T-helper 1 cell treated with Interleukin-12 subunit alpha and Interleukin-12 subunit beta and Interleukin-4 antibody, amounts not matched to agents 30 ng/mL and 1 ng/mL, for 36 hours (primary cell): ENCODE measurements around the gene TXNDC15. TPM values are rescaled to one million over a fixed set of nuclear protein-coding genes. Genes with fewer than 3 reads are reported as not detected.
"Not testable (repeated sequence)": the region's sequence is repeated elsewhere in the genome, so short reads cannot be mapped to it uniquely, and the experiment has no call there.

Experiments
- intact Hi-C: fragments of 100-400 bp; cut with micrococcal nuclease; formaldehyde crosslinking; loops from one replicate; pipeline ENCODE4 v1.15.1; 2024
- total RNA-seq: library from RNA; stranded (reverse); gene quantifications from 2 replicates; pipeline ENCODE4 v1.2.3, GENCODE V29; 2022

TXNDC15 gene
- total RNA-seq, 1 donor from 2014 or later = 80.5 TPM

GRCh38 chr5:134874831-134875655, 872 bp downstream of the TXNDC15 start:
- intact Hi-C loops = loop anchor here (1.0 to 10.0 kb wide), 9 partner anchors 16 to 650 kb away; partner anchors contain the start of genes CAMLG, CDKL3, DDX46 and JADE2

DNA sequence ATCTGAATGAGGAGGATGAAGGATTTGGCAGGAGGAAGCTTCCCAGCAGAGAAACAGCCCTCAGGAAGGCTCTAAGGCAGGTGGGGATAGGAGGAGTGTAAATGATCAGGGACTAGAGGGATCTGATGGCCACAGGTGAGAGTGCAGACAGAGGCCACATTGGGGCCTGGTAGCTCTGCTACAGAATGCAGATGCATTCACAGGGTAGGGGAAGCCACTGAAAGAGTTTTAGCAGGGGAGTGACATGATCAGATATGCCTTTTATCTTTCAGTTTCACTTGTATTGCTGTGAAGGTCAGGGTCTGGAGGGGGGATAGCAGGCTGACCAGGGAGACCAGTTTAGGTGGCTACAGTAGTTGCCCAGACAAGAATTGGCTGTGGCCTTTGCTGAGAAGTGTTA, 3.0 kb downstream of the TXNDC15 start:
- intact Hi-C loops = loop anchor here (10.0 kb wide), 2 partner anchors 352 to 652 kb away; partner anchors contain the start of genes JADE2 and PPP2CA

DNA sequence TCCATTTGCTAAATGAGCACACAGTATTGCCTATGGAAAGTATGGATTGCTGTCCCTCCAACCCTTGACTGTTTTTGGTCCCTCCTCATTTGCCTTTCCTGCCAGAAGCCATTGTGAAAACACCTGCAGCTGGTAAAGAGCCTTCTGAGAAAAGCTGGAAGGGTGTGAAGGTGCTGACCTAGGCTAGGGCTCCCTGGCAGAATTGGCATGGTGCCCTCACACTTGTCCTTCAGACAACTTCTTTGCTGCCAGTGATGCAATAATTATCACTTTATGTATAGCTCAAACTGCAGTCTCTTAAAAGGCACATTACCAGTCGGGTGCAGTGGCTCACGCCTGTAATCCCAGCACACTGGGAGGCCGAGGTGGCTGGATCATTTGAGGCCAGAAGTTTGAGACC, 4.2 kb downstream of the TXNDC15 start:
- intact Hi-C loops = loop anchor here (10.0 kb wide), 2 partner anchors 354 to 654 kb away; partner anchors contain the start of genes JADE2 and PPP2CA

- intact Hi-C loops = loop anchor here (10.0 kb wide), 2 partner anchors 355 to 655 kb away; partner anchors contain the start of genes JADE2 and PPP2CA
Observed at GRCh38 chr5:134879456-134879855, 5.3 kb downstream of the TXNDC15 start.

- intact Hi-C loops = not testable (repeated sequence)
Observed at GRCh38 chr5:134880937-134881336, 6.8 kb downstream of the TXNDC15 start.

DNA sequence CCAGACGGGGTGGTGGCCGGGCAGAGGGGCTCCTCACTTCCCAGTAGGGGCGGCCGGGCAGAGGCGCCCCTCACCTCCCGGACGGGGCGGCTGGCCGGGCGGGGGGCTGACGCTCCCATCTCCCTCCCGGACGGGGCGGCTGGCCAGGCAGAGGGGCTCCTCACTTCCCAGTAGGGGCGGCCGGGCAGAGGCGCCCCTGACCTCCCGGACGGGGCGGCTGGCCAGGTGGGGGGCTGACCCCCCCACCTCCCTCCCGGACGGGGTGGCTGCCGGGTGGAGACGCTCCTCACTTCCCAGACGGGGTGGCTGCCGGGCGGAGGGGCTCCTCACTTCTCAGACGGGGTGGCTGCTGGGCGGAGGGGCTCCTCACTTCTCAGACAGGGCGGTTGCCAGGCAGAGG, 7.5 kb downstream of the TXNDC15 start:
- intact Hi-C loops = not testable (repeated sequence)

DNA sequence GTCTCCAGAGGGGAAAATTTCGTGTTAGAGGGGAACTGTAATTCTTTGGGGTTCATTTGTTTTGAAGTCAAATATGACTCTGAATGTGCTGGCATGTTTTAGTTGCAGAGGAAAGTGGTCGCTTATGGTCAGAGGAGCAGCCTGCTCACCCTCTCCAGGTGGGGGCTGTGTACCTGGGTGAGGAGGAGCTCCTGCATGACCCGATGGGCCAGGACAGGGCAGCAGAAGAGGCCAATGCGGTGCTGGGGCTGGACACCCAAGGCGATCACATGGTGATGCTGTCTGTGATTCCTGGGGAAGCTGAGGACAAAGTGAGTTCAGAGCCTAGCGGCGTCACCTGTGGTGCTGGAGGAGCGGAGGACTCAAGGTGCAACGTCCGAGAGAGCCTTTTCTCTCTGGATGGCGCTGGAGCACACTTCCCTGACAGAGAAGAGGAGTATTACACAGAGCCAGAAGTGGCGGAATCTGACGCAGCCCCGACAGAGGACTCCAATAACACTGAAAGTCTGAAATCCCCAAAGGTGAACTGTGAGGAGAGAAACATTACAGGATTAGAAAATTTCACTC, 13.5 kb downstream of the TXNDC15 start:
- intact Hi-C loops = no loop called here

DNA sequence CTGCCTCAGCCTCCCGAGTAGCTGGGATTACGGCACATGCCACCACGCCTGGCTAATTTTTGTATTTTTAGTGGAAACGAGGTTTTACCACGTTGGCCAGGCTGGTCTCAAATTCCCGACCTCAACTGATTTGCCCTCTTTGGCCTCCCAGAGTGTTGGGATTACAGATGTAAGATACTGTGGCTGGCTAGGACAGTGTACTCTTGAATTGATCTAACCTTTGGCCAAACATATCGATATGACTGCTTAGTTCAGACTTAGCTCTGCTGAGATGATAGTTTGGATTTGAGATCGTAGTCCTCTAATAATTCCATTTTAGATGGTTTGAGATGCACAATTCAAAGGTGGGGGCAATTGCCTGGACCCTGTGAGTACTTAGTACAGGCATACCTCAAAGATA, 15.2 kb downstream of the TXNDC15 start:
- intact Hi-C loops = no loop called here

- intact Hi-C loops = no loop called here
Observed at GRCh38 chr5:134891473-134891872, 17.3 kb downstream of the TXNDC15 start.

- intact Hi-C loops = no loop called here
Observed at GRCh38 chr5:134892282-134892681, 18.1 kb downstream of the TXNDC15 start.

GRCh38 chr5:134892926-134893325, 18.8 kb downstream of the TXNDC15 start:
- intact Hi-C loops = no loop called here

GRCh38 chr5:134893748-134894505, 19.8 kb downstream of the TXNDC15 start:
- intact Hi-C loops = no loop called here

- intact Hi-C loops = no loop called here
Observed at GRCh38 chr5:134902071-134902801, 28.1 kb downstream of the TXNDC15 start.

DNA sequence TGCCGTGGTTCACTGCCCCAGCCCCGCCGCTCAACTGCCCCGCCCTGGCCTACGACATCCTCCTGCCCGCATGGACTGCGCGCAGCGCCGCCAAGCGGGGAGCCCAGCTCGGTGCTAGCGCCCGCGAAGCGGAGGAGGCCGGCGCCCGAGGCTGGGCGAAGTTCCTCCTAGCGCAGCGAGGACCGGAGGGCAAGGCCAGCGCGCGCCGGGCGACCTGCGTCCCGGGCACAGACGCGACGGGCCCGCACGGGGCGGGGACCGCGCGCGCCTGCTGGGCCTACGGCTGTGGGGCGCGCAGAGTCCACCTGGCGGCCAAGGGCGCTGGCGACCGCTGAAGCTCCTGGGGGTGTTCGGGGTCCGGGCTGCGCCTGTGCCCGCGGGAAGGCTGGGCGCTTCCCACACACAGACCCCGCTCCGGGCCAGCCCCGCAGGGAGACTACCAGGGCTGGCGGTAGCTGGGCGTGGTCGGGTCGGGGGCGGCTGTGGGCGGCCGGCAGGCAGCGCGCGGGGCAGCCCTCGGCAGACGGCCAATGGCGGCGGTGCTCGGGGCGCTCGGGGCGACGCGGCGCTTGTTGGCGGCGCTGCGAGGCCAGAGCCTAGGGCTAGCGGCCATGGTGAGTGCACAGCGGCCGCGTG, 30.6 kb downstream of the TXNDC15 start, which contains the start of gene PCBD2:
PCBD2 (plus strand) TSS at position 522 of the 636 bp plus-strand sequence; CDS start at position 531, 9 bp downstream.
- intact Hi-C loops = loop anchor here (1.0 to 2.0 kb wide), 16 partner anchors 16 to 728 kb away; partner anchors contain the start of genes C5orf24, CAMLG, DDX46 and JADE2

GRCh38 chr5:134905246-134905996, 31.2 kb downstream of the TXNDC15 start:
- intact Hi-C loops = loop anchor here (1.0 to 2.0 kb wide), 13 partner anchors 15 to 729 kb away; partner anchors contain the start of genes CAMLG, DDX46, JADE2 and PPP2CA

DNA sequence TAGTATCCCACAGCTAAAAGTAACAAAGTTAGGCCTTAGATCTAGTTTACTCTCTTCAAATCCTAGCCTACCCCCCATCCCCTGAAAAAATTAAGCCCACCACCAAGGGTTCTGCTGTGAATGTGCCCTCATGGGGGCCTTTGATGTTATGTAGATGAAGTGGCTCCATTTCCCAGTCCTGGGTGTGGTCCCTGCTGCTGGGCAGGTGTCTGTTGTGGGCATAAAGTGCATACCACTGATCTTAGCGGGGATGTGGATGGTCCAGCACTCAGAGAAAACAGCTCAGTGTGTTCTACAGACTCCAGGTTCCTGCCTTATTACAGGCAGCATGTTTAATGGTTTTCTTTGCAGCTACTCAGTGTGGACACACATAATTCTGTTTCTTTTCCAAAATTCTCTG, 32.6 kb downstream of the TXNDC15 start:
- intact Hi-C loops = no loop called here

GRCh38 chr5:134910752-134911151, 36.6 kb downstream of the TXNDC15 start:
- intact Hi-C loops = not testable (repeated sequence)

DNA sequence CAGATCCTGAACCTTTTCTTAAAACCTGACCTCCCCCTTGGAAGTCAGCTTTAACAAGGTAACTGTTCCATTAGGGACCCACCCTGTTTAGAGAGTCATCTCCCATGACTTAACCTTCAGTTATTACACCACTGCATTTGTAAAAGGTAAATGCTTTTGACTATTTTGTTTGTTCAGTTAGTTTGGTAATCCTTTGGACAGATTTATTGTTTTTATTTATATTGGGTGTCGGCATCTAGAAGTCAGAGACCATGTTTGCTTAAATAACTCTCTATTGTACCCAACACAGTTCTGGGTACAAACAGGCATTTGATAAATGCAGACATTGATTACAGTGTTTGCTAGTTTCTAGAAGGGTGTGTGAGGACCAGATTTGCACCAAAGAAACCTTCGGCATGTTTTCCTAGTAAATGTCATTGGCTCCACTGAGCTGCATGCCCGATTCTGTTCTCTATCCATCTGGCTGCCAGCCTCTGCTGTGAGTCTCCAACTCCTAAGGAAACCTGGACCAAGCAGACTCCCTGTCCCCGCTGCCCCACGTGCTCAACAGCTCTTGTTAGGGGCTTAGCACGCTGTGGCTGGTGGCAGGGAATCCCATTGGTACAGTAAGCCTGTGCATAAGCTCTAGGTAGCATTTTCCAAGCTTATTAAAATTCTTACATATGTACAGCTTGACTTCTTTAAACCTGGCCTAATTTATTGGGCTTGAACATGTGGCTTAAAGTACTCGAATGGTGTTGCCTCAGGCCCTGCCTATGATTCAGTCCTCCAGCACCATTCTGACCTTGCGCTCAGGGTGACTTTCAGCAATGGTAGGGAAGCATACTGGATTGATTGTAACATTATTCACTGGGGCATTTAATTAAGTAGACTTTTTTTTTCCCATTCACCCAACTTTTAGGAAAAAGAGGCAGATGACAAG, 37.4 kb downstream of the TXNDC15 start:
- intact Hi-C loops = no loop called here
